PFSK-1 (cell line): ENCODE measurements around the gene WBP4.

ENCODE experiments used
- TAF1 ChIP-seq: IDR thresholded peaks from 2 replicates; pipeline ENCODE4 v1.6.1; 2012; ENCODE audit warnings: low read length, control low read depth, borderline replicate concordance; ENCODE audit not compliant: insufficient read depth
- TF ChIP-seq, protein P1 (sequence below), 2 experiments: IDR thresholded peaks; 2 replicates each; pipeline versions ENCODE4 v1.6.1 to v1.8.0; 2011 to 2012; ENCODE audit warnings: low read depth in 2 of 2, low read length in 2 of 2, control low read depth in 1 of 2, inconsistent platforms in 1 of 2, mild to moderate bottlenecking in 1 of 2, moderate library complexity in 1 of 2; ENCODE audit not compliant: insufficient read depth in 1 of 2

DNA sequence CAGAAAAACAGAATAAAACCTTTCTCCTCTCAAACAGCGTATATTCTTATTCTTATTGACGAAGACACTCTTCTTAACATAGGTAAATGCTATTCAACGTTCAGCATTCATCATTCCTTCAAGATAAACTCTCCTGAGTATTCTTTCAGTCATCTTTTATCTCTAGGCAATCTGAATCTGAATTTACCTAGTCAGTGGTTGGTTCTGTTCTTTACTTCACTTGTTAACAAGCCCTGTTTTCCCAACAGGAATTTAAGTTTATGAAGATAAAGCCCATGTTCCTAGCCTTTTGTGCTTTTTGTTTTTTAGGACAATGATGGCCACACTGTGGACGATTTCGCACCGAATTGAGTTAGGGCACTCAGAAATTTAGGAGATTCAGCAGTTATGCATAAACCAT lies 45.4 kb upstream of the WBP4 start:
- no peak for TF ChIP-seq TAF1
- TF ChIP-seq, protein P1, sequence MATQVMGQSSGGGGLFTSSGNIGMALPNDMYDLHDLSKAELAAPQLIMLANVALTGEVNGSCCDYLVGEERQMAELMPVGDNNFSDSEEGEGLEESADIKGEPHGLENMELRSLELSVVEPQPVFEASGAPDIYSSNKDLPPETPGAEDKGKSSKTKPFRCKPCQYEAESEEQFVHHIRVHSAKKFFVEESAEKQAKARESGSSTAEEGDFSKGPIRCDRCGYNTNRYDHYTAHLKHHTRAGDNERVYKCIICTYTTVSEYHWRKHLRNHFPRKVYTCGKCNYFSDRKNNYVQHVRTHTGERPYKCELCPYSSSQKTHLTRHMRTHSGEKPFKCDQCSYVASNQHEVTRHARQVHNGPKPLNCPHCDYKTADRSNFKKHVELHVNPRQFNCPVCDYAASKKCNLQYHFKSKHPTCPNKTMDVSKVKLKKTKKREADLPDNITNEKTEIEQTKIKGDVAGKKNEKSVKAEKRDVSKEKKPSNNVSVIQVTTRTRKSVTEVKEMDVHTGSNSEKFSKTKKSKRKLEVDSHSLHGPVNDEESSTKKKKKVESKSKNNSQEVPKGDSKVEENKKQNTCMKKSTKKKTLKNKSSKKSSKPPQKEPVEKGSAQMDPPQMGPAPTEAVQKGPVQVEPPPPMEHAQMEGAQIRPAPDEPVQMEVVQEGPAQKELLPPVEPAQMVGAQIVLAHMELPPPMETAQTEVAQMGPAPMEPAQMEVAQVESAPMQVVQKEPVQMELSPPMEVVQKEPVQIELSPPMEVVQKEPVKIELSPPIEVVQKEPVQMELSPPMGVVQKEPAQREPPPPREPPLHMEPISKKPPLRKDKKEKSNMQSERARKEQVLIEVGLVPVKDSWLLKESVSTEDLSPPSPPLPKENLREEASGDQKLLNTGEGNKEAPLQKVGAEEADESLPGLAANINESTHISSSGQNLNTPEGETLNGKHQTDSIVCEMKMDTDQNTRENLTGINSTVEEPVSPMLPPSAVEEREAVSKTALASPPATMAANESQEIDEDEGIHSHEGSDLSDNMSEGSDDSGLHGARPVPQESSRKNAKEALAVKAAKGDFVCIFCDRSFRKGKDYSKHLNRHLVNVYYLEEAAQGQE (IDR thresholded peaks at IDR 0.05; ENCODE audit: insufficient read depth in 1 of 2, low read depth in 2 of 2, low read length in 2 of 2), result no peak
